Measurements from ENCODE around the gene GRK4. TPM values are rescaled to one million over a fixed set of nuclear protein-coding genes. Genes with fewer than 3 reads are reported as not detected.

GRK4 gene
- total and polyA plus RNA-seq, 4 donors, result 1.0 to 2.2 (median 1.8) TPM

- Histone ChIP-seq H3K9ac (ENCODE audit: low read depth in 1 of 2, low read length in 2 of 2) (no peak overlapping the region), H3K27me3 (ENCODE audit: control insufficient read depth in 4 of 4, insufficient read depth in 4 of 4, low read length in 3 of 4) (no peaks in the 10 kb centered on the region), H3K4me1 (ENCODE audit: control insufficient read depth in 4 of 4, insufficient read depth in 4 of 4, low read length in 3 of 4) (no peaks in the 10 kb centered on the region), H3K4me3 (ENCODE audit: low read depth in 1 of 3, low read length in 3 of 3) (no peak overlapping the region), H3K9me3 (ENCODE audit: control insufficient read depth in 4 of 4, low read length in 3 of 4) (no peaks in the 10 kb centered on the region), H3K36me3 (ENCODE audit: control insufficient read depth in 4 of 4, insufficient read depth in 3 of 4, low read depth in 1 of 4, low read length in 3 of 4) (no peaks in the 10 kb centered on the region), H3K27ac (ENCODE audit: low read depth in 1 of 2, low read length in 2 of 2) (no peak overlapping the region)
- TF ChIP-seq JUND (IDR thresholded peaks at IDR 0.05) (no peak), EGR1 (IDR thresholded peaks at IDR 0.05; ENCODE audit: low read depth in 2 of 2) (no peak), GABPA (IDR thresholded peaks at IDR 0.05 in 1 of 2, conservative IDR thresholded peaks at IDR 0.05 in 1 of 2) (no peak), REST (IDR thresholded peaks at IDR 0.05) (no peak), HNF4G (IDR thresholded peaks at IDR 0.05) (no peak), RAD21 (IDR thresholded peaks at IDR 0.05) (no peak), FOXA1 (IDR thresholded peaks at IDR 0.05) (no peak), HNF4A (conservative IDR thresholded peaks at IDR 0.05) (no peak), YY1 (IDR thresholded peaks at IDR 0.05) (no peak), SP1 (IDR thresholded peaks at IDR 0.05) (no peak), NR2F2 (IDR thresholded peaks at IDR 0.05) (no peak)
- TF ChIP-seq, protein P1, sequence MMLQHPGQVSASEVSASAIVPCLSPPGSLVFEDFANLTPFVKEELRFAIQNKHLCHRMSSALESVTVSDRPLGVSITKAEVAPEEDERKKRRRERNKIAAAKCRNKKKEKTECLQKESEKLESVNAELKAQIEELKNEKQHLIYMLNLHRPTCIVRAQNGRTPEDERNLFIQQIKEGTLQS (IDR thresholded peaks at IDR 0.05), result no peak
- WGBS, result 90% methylated on average over 12 of the region's 12 CpGs
- no peak for DNase-seq (ENCODE audit: low spot score)
Measured at GRCh38 chr4:3062471-3062870, 99.1 kb downstream of the GRK4 start.

- Histone ChIP-seq H3K9ac (ENCODE audit: low read depth in 1 of 2, low read length in 2 of 2) (no peak overlapping the region), H3K4me3 (ENCODE audit: low read depth in 1 of 3, low read length in 3 of 3) (no peak overlapping the region), H3K4me1 (ENCODE audit: control insufficient read depth in 4 of 4, insufficient read depth in 4 of 4, low read length in 3 of 4) (peaks cover 0 to 3% (median under 1%) of the 10 kb centered on the region in 4 donors), H3K27me3 (ENCODE audit: control insufficient read depth in 4 of 4, insufficient read depth in 4 of 4, low read length in 3 of 4) (no peaks in the 10 kb centered on the region), H3K27ac (ENCODE audit: low read depth in 1 of 2, low read length in 2 of 2) (no peak overlapping the region), H3K9me3 (ENCODE audit: control insufficient read depth in 4 of 4, low read length in 3 of 4) (no peaks in the 10 kb centered on the region), H3K36me3 (ENCODE audit: control insufficient read depth in 4 of 4, insufficient read depth in 3 of 4, low read depth in 1 of 4, low read length in 3 of 4) (no peaks in the 10 kb centered on the region)
- TF ChIP-seq FOXA2 (IDR thresholded peaks at IDR 0.05), result no peak
- no peak for TF ChIP-seq JUND (IDR thresholded peaks at IDR 0.05)
- TF ChIP-seq, protein P2, sequence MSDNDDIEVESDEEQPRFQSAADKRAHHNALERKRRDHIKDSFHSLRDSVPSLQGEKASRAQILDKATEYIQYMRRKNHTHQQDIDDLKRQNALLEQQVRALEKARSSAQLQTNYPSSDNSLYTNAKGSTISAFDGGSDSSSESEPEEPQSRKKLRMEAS (IDR thresholded peaks at IDR 0.05), result no peak
- TF ChIP-seq HNF4A (conservative IDR thresholded peaks at IDR 0.05), result no peak
- TF ChIP-seq EGR1 (IDR thresholded peaks at IDR 0.05; ENCODE audit: low read depth in 2 of 2), result no peak
- TF ChIP-seq, protein P1 (IDR thresholded peaks at IDR 0.05), result no peak
- TF ChIP-seq CTCF (IDR thresholded peaks at IDR 0.05; ENCODE audit: low read depth, low read length, missing input control), result no peak
- TF ChIP-seq GABPA (IDR thresholded peaks at IDR 0.05 in 1 of 2, conservative IDR thresholded peaks at IDR 0.05 in 1 of 2), result no peak
- 93% methylated on average over 3 of the region's 3 CpGs for WGBS
- DNase-seq (ENCODE audit: low spot score), result no peak
Measured at GRCh38 chr4:3065551-3065950, 102.2 kb downstream of the GRK4 start.

All from liver (tissue), 9 donors.